ENCODE results near the gene GUCA2A.
"Not testable (repeated sequence)": the region's sequence is repeated elsewhere in the genome, so short reads cannot be mapped to it uniquely, and the experiment has no call there.

GUCA2A gene, protein sequence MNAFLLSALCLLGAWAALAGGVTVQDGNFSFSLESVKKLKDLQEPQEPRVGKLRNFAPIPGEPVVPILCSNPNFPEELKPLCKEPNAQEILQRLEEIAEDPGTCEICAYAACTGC

DNA sequence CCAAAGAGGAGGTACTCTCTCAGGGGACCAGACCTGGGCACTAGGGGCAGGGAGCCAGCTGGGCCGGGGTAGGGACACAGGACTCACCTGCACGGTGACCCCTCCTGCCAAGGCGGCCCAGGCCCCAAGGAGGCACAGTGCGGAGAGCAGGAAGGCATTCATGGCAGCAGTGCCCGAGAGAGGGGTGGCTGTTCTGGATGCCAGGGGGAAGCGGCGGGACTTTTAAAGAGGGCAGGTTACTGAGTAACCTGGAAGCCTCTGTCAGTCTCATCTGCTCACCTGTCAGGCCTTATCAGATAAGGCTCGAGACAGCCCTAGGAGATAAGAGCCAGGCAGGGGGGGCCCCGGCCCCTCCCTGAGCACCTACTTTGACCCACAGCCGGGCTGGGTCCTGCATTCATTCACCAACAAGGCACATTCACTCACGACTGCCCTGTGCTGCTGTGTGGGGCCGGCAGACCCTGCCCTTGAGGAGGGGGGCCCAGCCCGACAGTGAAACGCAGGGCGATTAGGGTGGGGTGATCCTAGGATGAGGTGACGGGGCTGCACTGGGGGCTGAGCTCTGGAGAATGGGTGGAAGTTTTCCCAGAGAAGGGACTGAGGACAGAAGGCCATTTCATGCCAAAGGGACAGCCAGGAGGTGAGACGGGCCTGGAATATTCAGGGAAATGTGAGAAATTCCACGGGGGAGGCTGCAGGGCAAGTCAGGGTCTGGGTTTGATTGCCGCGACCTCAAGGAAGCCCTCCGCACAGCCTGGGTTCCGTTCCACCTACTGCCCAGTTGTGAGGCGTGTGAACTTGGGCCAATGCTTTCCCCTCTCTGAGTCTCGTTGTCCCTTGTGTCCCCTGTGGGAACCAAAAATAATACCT is at the start of gene GUCA2A:
Gene GUCA2A, minus strand, starts transcription at position 195 of the 870 bp plus-strand sequence. Its CDS starts 33 bp downstream, at position 162.
- in situ Hi-C loops (cut with MboI; ENCODE audit: low sequenced_read_pairs), result loop anchor here (25.0 kb wide), 1 partner anchor 573 kb away; the partner anchor contains the start of gene CLDN19

DNA sequence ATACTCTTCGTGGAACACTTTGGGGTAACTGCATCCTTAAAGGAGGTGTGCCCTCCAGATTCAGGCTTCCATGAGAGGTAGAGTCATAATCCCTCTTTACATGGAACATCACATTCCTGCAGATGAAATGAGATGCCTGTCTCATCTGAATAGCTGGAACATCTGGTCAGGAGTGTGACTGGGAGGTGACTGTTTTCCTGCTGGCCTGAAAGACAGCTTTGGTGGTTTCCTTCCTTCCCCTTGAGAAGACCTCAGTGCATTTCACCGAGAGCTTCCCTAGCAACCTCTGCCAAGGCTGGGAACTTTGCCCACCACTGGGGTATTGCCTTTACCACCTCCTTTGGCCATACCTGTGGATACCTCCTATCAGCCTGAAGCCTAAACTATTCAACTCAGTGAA is 46.7 kb upstream of the GUCA2A start:
- in situ Hi-C loops (cut with MboI; ENCODE audit: low sequenced_read_pairs), result no loop called here

DNA sequence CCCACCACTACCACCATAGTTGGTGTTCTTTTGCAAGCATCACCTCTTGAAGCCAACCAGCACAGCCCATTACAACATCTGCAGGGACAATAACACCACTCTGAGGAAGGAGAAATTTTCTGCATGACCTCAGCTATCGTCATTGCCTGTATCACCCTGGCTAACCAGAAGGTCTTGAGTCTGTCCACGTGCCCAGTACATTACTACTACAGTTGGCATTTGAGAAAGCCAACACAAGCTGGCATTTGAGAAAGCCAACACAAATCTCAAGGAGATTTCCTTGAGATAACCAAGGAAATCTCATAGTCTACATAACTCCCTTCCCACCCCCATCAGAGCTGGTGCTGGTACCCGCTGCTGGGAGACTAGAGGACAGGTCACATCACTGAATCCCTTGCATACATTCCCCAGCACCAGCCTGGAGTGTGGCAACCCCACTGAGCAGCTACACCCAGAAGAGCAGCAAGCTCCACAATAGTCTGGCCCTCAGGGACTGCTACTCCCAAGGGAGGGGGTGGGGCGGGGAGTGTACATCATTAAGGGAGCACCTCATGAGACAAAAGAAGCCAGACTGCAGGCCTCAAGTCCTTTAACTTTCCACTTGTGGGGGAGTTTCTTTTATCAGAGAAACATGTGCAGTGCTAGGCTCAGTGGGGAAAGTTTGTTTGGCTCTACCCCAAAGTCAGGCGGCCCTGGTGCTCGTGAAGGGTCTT is 46.0 kb upstream of the GUCA2A start:
- in situ Hi-C loops (cut with MboI; ENCODE audit: low sequenced_read_pairs), result no loop called here

DNA sequence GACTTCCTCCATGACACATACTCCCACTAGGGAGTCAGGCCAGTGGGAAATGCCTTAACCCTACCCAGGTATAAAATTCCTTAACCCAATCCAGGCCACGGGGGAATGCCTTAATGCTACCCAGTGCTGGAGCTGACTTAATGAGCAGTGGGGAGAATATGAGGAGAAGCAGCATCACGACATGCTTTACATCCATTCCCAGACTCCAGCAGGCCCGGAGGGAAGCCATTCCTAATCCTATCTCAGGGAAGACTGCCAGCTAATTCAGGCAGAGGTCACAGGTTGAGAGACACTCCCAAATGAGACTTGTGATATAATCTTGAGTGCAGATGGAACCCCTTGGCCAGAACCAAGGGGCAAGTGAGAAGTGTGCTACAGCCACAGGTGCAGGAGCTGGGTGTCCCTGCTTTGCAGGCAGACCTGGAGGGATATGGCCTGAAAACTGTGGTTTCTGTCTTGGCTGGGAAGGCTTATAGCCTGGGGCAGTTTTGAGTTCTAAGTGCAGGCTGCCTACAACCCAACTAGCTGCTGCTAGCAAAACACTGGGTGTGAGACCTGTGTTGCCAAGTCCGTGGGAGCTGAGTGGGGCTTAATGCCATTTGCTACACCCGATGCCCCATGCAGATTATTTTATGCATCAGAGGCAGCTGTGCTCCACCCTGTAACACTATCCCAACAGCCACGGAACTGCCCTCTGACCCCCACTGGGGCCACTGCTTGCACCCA is 45.1 kb upstream of the GUCA2A start:
- in situ Hi-C loops (cut with MboI; ENCODE audit: low sequenced_read_pairs), result no loop called here

DNA sequence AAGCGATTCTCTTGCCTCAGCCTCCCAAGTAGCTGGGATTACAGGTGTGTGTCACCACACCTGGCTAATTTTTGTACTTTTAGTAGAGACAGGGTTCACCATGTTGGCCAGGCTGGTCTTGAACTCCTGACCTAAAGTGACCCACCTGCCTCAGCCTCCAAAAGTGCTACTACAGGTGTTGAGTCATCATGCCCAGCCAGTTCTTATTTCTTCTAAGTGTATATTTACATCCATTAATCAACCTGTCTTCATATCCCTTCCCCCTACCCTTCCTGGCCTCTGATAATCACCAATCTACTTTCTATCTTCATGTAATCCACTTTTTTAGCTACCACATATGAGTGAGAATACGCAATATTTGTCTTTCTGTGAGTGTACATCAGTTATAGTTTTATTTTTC is 42.4 kb upstream of the GUCA2A start:
- in situ Hi-C loops (cut with MboI; ENCODE audit: low sequenced_read_pairs), result not testable (repeated sequence)

DNA sequence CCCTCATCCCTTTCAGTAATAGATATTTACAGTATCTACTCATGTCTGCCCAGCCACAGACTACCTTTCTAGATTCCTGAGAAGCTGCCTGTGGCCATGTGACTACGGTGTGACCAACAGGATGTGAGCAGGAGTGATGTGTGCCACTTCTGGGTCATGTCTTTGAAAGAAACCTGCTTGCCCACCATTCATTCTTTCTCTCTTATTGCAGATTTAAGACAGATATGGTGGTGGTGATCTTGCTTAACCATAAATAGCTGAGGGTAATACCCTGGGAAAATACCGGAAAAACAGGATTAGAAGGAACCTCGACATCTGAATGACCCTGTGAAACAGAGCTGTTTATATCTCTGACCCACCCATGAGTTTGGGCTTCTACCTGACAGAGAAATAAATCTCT is 41.6 kb upstream of the GUCA2A start:
- in situ Hi-C loops (cut with MboI; ENCODE audit: low sequenced_read_pairs), result no loop called here

DNA sequence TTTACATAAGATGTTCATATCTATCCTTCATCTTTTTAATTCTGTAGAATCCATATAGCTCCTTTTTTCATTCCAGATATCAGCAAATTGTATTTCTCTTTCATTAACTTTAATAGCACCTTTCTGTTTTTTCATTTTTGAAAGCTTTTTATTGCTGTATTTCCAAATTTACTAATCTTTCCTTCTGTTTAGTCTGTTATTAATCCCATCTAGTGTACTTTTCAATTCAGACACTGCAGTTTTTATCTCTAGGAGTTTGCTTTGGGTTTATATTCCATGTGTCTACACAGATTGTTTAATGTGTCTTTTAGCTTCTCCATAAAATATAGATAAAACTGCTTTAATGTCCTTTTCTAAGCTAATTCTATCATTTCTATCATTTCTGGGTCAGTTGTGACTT is 37.4 kb upstream of the GUCA2A start:
- in situ Hi-C loops (cut with MboI; ENCODE audit: low sequenced_read_pairs), result no loop called here

DNA sequence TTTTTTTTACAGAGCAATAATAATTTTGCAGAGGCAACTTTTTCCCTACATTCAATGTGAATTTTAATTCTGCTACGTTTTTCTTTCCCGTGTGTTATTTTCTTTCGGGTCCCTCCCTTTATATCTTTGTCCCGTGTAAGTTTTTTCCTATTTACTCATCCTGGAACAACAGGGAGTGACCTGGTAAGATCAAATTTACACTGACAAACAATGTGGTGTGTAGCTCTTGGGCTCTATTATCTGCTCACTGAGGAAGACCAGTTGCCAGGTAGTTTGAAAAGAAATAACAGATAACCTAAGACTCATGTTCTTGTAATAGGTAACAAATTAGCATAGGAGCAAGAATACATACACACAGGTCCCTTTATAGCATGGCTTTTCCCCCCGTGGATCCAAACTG is 33.7 kb upstream of the GUCA2A start:
- in situ Hi-C loops (cut with MboI; ENCODE audit: low sequenced_read_pairs), result no loop called here

DNA sequence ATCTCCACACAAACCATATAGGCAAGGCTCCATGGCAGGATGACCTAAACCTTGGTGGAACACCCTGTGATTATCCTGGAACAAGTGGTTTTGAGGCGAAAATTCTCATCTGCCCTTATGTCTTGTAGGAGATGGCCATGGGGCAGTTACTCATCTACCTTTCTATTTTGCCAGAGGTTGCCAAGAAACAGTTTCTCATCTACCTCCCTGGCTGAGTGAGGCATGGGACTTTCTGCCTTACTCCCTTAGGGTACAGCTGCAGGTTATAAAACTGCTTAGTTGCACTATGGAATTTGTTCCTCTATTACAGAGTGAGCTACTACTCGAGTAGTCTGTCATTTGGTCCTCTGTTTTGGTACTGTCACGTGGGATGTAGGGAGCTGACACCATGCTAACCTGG is 31.3 kb upstream of the GUCA2A start:
- in situ Hi-C loops (cut with MboI; ENCODE audit: low sequenced_read_pairs), result no loop called here

DNA sequence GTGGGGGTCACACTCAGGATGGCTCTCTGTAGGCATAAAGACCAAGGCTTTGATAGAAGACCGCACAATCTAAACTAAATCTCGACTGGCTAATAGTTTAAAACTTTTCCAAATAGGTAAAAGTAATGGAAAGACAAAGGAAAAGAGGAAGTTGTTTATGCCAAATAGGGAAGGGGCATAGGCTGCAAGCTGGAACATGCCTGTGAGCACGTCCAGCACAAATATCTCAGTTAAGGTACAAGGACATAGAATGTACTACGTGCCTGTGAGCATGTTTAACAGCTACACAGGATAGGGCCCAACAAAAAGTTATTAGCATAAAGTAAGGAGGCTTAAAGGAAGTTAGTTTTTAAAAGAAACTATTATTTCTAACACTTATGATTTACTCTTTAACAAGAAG is 27.6 kb upstream of the GUCA2A start:
- in situ Hi-C loops (cut with MboI; ENCODE audit: low sequenced_read_pairs), result no loop called here

DNA sequence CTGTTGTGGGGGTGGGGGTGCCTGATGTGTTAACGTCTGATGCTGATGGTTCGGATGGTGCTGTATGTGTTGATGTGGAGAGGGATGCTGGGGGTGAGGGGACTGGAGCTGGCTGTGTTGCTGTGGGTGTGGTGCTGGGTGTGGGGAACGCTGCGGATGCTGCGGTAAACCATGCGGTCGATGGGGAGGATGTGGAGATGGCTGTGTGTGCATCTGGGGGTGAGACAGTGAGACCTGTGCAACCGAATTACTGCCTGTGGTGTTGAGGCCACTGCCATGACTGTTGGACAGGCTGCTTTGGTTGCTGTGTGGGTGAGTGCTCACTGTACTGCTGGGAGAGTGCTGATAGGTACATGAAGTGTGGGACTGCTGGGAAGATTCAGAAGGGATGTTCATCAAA is 26.8 kb upstream of the GUCA2A start:
- in situ Hi-C loops (cut with MboI; ENCODE audit: low sequenced_read_pairs), result no loop called here

DNA sequence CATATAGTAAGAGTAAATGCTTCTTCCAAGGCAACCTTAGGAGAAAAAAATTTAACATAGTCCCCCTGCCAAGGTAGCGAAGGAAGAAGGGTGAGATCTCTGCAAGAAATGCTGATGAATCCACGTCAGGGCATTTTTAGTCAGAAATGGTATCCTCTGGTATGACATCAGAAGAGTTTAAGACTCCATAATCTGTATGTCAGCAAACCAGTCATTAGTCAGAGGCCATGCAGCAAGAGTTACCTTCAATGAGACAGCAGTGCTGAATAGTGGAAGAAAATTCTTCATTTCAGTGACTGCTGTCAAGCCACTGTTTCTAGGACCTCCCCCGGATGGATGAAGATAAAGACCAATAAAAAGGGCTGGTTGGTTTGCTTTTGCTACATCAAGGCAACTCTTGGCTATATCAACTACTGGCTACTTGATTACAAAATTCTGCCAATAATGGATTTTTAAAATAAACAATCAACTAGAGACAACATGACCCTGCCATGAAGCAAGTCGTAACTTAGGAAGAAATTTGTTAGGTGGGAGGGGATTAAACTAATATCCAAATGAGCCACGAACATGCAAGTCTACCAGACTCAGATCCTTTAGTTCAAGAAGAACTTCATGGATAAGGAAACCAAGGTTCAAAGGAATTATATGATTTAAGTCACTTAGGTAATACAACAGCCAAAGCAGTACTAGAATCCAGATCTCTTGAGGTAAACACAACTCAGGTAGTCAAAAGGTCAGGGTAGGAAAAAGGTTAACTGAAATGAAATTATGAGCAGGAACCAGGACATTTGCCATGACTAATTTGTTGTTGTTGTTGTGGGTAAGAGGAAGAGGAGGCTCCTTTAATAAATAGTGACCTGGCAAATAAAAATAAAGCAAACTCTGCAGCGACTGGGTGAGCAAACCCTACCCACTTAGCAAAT is 25.6 kb upstream of the GUCA2A start:
- in situ Hi-C loops (cut with MboI; ENCODE audit: low sequenced_read_pairs), result no loop called here

DNA sequence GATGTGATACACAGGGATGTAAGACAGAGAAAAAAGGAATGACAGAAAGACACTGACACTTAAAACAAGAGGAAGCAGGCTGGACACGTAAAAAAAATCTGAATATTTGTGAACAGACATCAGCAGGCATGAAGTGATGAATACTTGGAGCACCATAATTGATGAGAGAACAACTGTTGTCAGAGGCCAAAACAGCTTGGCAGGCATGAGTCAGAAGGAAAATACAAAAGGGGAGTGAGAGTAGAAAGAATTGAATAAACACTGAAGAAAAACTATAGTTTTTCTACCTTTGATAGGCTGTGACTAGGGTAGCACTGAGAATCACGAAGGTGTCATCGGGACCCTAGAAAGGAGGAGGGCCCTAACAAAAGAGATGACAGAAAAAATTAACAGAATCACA is 21.6 kb upstream of the GUCA2A start:
- in situ Hi-C loops (cut with MboI; ENCODE audit: low sequenced_read_pairs), result no loop called here

DNA sequence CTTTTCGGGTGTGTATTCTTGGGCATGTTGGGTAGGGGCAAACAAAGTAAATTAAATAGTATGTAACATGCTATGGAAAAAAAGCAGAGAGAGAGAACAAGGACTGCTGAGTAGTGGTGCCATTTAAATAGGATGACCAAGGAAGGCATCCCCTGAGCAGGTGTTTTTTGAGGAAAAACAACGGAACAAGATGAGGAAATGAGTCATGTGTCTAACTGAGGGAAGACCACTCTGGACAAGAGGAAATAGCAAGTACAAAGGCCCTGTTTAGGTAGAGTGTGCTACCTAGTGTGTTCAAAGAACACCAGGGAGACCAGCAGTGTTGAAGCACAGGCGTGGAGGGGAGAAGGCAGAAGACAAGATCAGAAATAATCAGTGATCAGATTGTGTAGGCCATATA is 20.1 kb upstream of the GUCA2A start:
- in situ Hi-C loops (cut with MboI; ENCODE audit: low sequenced_read_pairs), result no loop called here

DNA sequence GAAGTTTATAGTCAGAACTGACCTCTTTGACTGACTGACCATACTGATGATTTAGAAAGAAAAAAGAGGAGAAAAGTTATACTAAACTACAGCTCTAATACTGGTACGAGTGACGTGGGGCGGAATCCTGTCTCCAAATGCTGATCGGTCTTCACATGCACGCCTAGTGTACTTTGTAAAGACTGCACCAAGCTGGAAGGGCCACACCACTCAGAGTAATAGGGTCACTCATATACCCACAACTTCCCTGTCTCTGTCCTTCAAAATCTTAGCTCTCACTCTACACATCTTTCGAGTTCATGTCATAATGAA is 19.4 kb upstream of the GUCA2A start:
- in situ Hi-C loops (cut with MboI; ENCODE audit: low sequenced_read_pairs), result no loop called here

DNA sequence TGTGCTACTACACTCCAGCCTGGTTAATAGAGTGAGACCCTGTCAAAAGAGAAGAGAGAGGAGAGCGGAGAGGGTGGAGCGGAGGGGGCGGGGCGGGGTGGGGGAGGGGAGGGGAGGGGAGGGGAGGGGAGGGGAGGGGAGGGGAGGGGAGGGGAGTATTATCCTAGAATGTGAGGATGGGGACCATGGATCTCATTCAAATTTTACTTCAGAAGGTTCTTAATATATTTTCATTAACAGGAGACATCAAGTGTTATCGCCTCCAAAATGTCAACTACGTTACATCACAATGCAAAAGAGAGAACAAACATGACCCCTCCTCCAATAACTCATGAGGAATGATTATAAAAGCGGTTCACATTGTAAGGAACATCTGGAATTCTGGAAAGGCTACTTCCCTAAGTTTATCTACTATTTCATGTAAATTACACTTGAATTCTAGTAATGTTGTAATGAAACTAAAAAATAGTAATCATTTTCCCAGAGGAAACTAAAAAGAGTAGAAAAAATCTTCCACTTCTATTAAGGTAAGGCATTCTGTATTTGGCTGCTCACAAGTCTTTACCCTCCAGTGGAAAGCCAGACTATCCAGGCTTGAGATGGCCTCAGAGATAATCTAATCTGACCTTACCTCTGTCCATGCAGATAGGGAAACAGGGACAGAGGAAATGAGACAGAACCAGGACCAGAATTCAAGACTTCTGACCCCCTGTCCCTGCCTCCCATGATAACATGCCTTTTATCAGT is 18.8 kb upstream of the GUCA2A start:
- in situ Hi-C loops (cut with MboI; ENCODE audit: low sequenced_read_pairs), result no loop called here

DNA sequence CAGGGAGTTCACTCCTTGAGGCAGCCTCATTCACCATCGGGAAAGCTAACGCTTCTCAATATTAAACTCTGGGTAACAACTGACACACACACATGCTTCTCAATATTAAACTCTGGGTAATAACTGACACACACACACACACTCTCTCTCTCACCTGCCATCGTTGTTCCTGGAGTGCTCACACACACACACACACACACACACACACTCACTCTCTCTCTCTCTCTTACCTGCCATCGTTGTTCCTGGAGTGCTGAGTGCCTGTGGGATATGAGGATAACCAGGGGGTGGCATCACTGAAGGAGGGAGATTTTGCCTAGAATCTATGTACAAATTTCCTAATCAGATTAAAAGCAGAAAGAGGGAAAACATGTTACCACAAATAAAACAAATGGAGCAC is 17.1 kb upstream of the GUCA2A start:
- in situ Hi-C loops (cut with MboI; ENCODE audit: low sequenced_read_pairs), result no loop called here

DNA sequence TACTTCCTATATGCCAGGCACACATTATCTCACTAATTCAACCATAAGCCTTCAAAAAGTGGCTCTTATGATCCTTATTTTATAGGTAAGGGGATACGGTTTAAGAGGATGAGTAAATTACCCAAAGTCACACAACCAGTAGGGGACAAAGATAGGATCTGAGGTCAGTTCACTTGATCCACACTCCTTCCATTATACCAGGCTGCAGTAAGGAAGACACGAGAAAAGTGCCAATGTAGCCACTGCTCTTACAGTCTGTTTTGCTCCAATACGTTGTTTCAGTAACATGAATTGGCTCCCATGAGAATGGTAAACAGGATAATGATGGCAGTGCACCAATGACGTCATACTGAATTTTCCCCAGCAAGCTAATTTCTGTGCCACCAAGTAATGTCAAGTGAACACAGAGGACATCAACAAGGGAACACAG is 15.4 kb upstream of the GUCA2A start:
- in situ Hi-C loops (cut with MboI; ENCODE audit: low sequenced_read_pairs), result no loop called here

DNA sequence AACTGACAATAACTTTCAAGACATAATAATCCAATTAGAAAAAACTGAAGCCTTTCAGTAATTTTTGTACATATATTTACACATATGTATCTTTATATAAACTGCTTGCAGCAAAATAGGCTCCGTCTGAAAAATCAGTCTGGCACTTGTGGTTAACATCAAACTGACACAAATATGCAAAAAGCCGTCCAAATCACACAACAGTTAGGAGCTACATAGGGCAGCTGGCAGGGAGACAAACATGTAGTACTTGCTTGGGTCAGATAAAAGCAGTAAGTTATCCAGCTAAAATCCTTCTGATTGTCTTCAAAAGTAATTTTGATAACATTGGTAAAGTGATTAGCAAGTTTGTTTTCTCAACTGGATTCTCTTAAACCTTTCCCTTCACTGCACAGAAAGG is 14.7 kb upstream of the GUCA2A start:
- in situ Hi-C loops (cut with MboI; ENCODE audit: low sequenced_read_pairs), result no loop called here

DNA sequence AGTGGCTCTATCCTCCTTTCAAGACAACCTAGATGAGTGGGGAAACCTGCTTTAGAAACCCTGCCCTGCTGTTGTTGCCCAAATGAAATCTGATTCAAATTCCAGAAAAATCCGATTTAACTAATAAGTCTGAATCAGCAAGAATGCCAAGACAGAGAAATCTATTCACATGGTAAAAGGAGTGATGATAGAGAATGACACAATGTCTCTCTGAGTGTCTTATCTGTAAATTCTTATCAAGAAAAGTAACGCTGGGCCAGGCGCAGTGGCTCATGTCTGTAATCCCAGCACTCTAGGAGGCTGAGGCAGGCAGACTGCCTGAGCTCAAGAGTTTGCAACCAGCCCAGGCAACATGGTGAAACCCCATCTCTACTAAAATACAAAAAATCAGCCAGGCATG is 13.7 kb upstream of the GUCA2A start:
- in situ Hi-C loops (cut with MboI; ENCODE audit: low sequenced_read_pairs), result no loop called here
